ENCODE results near the gene UGT1A6.

Gene UGT1A6

DNA sequence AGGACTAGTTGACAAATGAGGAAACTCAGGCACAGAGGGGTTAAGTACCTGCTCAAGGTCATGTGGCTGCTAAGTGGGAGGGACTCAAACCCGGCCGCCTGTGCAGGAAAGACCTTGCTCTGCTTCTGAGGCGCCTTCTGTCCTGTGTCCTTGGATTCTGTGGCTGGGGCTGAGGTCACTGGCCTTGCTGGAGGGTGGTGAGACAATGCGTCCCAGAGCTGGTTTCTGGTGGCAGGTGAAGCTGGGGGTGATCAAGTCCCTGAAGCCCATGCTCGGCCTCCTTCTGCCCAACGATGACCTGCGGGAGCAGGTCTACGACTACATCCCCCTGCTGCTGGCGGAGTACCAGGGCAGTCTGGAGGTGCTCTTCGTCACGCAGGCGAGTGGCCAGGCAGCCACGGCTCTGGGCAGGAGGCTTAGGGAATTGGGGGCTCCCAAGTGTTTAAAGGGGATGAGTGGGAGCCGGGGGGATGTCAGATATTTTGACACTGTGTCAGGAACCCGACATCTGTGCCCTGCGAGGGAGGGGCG lies 101.5 kb downstream of the UGT1A6 start:
- TF ChIP-seq, protein P1, sequence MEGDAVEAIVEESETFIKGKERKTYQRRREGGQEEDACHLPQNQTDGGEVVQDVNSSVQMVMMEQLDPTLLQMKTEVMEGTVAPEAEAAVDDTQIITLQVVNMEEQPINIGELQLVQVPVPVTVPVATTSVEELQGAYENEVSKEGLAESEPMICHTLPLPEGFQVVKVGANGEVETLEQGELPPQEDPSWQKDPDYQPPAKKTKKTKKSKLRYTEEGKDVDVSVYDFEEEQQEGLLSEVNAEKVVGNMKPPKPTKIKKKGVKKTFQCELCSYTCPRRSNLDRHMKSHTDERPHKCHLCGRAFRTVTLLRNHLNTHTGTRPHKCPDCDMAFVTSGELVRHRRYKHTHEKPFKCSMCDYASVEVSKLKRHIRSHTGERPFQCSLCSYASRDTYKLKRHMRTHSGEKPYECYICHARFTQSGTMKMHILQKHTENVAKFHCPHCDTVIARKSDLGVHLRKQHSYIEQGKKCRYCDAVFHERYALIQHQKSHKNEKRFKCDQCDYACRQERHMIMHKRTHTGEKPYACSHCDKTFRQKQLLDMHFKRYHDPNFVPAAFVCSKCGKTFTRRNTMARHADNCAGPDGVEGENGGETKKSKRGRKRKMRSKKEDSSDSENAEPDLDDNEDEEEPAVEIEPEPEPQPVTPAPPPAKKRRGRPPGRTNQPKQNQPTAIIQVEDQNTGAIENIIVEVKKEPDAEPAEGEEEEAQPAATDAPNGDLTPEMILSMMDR (IDR thresholded peaks at IDR 0.05) = no peak

DNA sequence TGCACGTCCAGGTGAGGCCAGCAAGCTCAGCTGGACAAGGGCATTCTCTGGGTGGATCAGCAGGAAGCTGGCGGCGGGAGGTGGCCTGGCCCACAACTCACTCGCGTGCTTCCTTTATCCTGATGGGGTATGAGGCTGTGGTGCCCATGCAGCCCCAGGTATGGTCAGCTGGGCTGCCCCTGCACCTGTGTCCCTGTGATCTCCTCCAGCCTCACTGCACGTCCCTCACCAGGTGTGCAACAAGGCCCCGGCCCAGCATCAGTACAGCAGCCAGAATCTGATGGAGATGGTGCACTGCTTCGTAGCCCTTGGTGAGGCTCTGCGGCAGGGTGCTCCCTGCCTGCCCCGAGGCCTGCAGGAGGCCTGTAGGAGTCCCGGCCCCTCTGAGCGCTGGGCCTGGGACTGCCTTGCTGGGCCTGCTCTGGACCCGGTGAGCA lies 103.1 kb downstream of the UGT1A6 start:
- TF ChIP-seq, protein P1 (IDR thresholded peaks at IDR 0.05) = no peak
- no peaks in the 10 kb centered on the region for H3K27me3 ChIP-seq (ENCODE audit: control insufficient read depth, insufficient read depth, low read length)
- H3K4me3 ChIP-seq (ENCODE audit: low read depth, low read length) = no peak overlapping the region
- no peak overlapping the region for H2AFZ ChIP-seq
- H3K4me2 ChIP-seq (ENCODE audit: low read length) = no peak overlapping the region
- H3K36me3 ChIP-seq (ENCODE audit: control insufficient read depth, insufficient read depth, low read length) = no peaks in the 10 kb centered on the region
- H3K4me1 ChIP-seq = no peaks in the 10 kb centered on the region
- H3K9me3 ChIP-seq (ENCODE audit: control insufficient read depth, low read length) = no peaks in the 10 kb centered on the region
- no peaks in the 10 kb centered on the region for H3K79me2 ChIP-seq
- no peak overlapping the region for H3K9ac ChIP-seq
- H3K27ac ChIP-seq = no peak overlapping the region

More for the DNA sequence above, 101.5 kb downstream of the UGT1A6 start:
- no peak overlapping the region for H3K9ac ChIP-seq
- no peak overlapping the region for H2AFZ ChIP-seq
- no peaks in the 10 kb centered on the region for H3K9me3 ChIP-seq (ENCODE audit: control insufficient read depth, low read length)
- no peak overlapping the region for H3K27ac ChIP-seq
- H3K36me3 ChIP-seq (ENCODE audit: control insufficient read depth, insufficient read depth, low read length) = no peaks in the 10 kb centered on the region
- H3K4me2 ChIP-seq (ENCODE audit: low read length) = no peak overlapping the region
- H3K4me3 ChIP-seq (ENCODE audit: low read depth, low read length) = no peak overlapping the region
- H3K4me1 ChIP-seq = no peaks in the 10 kb centered on the region
- H3K27me3 ChIP-seq (ENCODE audit: control insufficient read depth, insufficient read depth, low read length) = no peaks in the 10 kb centered on the region
- no peaks in the 10 kb centered on the region for H3K79me2 ChIP-seq

DNA sequence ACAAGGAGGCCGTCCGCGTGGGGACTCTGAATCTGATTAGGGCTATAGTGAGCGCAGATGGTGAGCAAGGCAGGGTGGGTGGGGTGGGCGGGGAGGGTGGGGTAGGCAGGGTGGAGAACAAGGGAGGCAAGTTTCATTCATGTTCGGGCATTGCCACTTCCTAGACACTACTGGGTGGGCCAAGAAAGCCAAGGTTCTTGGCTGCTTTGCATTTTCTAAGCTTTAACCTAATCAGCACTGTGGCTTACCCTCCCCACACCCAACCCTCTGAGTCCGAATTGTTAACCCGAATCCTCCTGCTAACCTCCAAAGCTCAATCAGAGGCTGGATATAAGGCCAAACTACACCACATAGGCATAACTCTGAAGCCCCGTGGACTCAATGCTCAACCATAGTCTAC lies 103.6 kb downstream of the UGT1A6 start:
- Histone ChIP-seq H3K27me3 (ENCODE audit: control insufficient read depth, insufficient read depth, low read length) (no peaks in the 10 kb centered on the region), H3K9me3 (ENCODE audit: control insufficient read depth, low read length) (no peaks in the 10 kb centered on the region), H2AFZ (no peak overlapping the region), H3K9ac (no peak overlapping the region), H3K4me3 (ENCODE audit: low read depth, low read length) (no peak overlapping the region), H3K4me1 (no peaks in the 10 kb centered on the region), H3K4me2 (ENCODE audit: low read length) (no peak overlapping the region), H3K27ac (no peak overlapping the region), H3K36me3 (ENCODE audit: control insufficient read depth, insufficient read depth, low read length) (no peaks in the 10 kb centered on the region), H3K79me2 (no peaks in the 10 kb centered on the region)
- TF ChIP-seq, protein P1 (IDR thresholded peaks at IDR 0.05) = no peak

DNA sequence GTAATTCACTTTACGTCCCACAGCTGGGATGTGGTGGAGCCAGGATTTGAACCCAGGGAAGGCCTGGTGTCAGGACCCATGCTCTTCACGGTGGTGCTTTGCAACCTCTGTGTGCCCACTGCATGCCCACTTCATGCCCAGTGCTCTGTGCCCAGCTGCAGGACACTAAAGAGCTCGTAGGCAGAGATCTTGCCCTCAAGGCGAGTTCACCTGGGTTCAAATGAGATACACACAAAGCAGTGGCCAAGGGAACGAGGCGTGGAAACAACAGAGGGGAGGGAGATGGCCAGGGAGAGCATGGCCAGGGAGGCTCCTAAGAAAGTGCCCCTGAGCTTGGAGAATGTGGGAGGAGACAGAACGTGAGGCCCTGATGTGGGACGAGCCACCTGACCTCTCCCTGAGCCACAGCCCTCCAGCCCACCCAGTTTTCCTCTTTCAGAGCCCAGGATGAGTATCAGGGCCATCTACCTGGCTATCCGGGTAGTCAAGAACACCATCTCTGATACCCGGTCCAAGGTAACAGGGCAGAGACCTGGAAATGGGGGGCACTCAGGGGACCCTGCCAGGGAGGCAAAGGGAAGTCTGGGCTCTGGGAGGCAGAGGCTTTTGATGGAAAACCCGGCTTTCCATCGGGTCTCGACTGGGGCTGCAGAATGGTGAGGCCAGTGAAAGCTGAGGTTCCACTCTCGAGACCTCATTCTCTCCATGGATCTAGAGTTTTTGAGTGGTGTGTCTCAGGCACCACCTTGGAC lies 105.8 kb downstream of the UGT1A6 start:
- H3K36me3 ChIP-seq (ENCODE audit: control insufficient read depth, insufficient read depth, low read length) = no peaks in the 10 kb centered on the region
- H3K27ac ChIP-seq = no peak overlapping the region
- no peaks in the 10 kb centered on the region for H3K4me1 ChIP-seq
- H3K27me3 ChIP-seq (ENCODE audit: control insufficient read depth, insufficient read depth, low read length) = no peaks in the 10 kb centered on the region
- no peaks in the 10 kb centered on the region for H3K79me2 ChIP-seq
- no peak overlapping the region for H2AFZ ChIP-seq
- no peaks in the 10 kb centered on the region for H3K9me3 ChIP-seq (ENCODE audit: control insufficient read depth, low read length)
- no peak overlapping the region for H3K4me3 ChIP-seq (ENCODE audit: low read depth, low read length)
- no peak overlapping the region for H3K4me2 ChIP-seq (ENCODE audit: low read length)
- H3K9ac ChIP-seq = no peak overlapping the region
- TF ChIP-seq, protein P1 (IDR thresholded peaks at IDR 0.05) = no peak
